Islet of Langerhans (tissue), 1 donor: Measurements from ENCODE around the gene NRCAM.
"Not testable (repeated sequence)": the region's sequence is repeated elsewhere in the genome, so short reads cannot be mapped to it uniquely, and the experiment has no call there.

ENCODE experiments used
- FAIRE-seq: peaks from one replicate; lab custom pipeline; 2011; peaks lifted over from hg19 to GRCh38; lab: Jason Lieb, UNC

Gene NRCAM

DNA sequence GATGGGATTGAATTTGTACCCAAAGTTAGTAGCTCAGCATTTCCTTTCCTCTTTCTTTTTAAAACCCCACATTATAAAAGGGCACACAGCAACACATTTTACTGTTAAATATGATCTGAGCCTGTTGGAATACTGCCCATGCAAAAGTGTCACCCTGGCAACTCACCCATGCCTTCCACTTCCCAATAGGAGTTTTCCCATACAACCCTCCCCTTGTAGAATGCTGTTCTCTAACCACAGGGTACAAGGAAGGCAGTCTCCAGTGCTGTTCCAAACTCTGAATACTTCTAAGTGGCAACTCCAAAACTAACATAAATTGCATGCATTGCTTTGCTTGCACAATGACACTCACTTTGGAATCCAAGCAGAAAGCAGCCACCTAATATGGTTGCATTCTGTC lies 60.8 kb downstream of the NRCAM start:
- no peak for FAIRE-seq

DNA sequence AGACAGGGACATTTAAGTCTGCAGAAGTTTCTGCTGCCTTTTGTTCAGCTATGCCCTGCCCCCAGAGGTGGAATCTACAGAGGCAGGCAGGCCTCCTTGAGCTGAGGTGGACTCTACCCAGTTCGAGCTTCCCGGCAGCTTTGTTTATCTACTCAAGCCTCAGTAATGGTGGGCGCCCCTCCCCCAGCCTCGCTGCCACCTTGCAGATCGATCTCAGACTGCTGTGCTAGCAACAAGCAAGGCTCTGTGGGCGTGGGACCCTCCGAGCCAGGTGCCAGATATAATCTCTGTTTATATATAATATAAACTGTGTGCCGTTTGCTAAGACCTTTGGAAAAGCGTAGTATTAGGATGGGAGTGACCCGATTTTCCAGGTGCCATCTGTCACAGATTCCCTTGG lies 63.1 kb downstream of the NRCAM start:
- FAIRE-seq: not testable (repeated sequence)

DNA sequence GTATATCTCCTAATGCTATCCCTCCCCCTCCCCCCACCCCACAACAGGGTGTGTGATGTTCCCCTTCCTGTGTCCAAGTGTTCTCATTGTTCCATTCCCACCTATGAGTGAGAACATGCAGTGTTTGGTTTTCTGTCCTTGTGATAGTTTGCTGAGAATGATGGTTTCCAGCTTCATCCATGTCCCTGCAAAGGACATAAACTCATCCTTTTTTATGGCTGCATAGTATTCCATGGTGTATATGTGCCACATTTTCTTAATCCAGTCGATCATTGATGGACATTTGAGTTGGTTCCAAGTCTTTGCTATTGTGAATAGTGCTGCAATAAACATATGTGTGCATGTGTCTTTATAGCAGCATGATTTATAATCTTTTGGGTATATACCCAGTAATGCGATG lies 68.5 kb downstream of the NRCAM start:
- FAIRE-seq: not testable (repeated sequence)

DNA sequence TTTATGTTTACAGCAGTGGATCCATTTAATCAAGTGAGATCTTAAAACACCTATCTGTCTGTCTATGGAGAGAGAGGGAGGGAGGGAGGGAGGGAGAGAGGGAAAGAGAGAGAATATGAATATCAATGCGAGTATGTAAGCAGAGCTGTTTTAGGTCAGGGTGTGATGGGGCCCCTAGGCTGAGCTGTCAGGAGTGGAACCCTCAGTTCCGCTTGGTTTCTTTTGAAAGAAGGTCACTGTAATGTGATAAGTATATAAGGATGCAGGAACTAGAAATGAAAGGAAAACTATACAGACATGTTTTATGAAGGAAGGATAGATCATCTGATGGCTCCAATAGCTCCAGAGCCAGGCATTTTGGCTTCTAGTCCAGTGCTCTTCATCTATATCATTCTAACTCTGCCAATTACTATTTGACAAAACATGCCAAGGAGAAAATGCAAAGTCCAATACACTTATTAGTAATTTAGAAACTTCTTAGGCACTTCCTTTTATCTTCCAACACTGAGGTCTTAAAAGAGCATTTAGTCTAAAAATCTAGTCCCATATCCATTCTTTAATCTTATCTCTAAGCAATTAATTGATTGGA lies 70.3 kb downstream of the NRCAM start:
- FAIRE-seq: no peak

DNA sequence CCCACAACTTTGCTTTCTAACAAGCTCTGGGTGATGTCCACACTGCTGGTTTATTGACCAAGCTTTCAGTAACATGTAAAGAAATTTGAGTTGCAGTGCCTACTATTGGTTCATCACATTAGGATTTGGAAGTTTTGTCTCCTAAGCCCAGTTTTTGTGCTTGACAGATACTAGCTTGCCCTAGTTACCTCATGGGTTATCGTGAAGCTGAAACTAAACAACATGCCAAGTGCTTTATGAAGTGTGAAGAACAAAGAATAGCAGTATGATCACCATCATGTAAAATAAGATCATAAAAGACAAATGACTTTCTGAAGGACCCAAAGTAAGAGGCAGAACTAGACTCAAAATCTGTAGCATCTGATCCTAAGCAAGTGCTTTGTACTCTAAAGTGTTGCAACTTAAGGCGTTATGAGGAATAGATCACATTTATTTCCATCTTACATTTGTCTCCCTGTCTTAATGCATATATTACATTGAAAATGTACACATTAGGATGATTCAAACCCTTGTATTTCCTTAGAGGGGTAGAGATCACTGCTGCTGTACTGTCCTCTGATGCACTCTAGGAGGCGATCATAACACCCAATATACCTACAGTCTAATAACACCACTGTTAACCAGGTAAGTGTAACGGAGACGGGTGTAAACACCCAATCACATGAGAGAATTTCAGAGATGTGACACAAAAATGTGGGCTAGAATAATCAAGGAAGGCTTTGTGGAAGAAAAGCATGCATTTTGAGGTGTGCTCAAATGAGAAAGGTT lies 71.3 kb downstream of the NRCAM start:
- FAIRE-seq: no peak

DNA sequence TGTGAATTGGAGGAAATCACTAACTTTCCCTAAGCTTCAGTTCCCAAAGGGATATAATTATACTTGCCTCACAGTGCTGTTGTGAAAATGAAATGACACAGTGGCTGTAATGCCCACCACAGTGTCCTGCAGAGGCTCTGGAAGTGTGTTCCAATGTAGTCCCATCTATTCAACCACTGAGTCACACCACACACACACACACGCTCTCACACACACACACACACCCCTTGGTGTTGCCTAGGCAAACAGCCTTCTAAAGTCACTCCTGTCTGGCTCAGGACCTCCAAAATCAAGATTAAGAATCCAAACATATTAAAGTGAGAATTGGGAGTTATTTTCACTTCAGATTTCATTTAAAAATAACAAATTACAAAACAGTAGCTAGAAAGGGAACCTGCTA lies 73.3 kb downstream of the NRCAM start:
- no peak for FAIRE-seq

DNA sequence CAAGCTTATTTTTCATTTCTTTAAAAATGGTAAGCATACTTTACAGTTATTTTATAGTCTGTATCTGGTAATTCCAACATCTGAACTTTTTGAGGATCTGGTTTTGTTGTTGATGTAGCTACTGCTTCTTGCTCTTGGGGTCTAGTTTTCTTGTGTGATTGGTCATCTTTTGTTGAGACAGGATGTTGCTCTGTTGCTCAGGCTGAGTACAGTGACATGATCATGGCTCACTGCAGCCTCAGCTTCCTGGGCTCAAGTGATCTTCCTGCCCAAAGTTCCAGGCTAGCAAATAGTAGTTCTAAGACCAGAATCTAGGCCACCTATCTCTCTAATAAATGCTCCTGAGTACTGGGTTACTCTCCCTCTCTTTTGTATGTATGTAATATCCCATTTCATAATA lies 75.7 kb downstream of the NRCAM start:
- FAIRE-seq: no peak

DNA sequence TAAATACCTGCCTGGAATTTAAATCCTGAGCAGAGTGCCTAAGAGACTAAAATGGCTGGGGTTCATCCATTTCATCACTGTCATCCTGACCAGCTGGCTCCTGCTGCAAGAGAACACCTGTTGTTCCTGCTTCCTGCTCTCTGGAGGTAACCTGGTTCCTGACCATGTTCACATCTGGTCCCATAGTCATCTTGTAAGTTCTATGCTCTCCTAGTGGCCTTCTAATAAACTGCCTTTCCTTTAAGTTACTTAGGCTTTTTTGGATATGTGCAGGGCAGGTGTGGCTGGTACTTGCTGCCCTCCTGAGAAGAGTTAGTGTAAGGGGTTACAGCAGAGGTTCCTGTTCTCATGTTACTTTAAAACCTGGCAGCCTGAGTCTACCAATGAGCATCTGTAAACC lies 80.0 kb downstream of the NRCAM start:
- FAIRE-seq: no peak

DNA sequence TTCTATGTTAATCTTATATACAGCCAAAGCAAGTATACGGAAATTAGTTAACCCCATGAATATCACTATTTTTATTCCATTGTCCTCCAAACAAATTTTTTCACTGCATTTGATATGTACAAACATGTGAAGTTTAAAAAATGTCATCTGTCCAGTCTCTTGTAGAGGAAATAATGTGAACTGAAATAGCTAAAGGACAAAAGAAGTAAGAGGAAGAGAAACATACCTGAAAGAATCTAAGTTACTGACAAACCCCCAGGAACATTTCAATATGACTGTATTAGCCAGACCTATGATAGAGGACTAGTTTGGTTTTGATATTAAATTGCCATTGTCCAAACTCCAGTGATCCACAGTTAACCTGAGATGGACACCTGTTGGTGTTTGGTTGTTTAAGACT lies 80.6 kb downstream of the NRCAM start:
- no peak for FAIRE-seq

DNA sequence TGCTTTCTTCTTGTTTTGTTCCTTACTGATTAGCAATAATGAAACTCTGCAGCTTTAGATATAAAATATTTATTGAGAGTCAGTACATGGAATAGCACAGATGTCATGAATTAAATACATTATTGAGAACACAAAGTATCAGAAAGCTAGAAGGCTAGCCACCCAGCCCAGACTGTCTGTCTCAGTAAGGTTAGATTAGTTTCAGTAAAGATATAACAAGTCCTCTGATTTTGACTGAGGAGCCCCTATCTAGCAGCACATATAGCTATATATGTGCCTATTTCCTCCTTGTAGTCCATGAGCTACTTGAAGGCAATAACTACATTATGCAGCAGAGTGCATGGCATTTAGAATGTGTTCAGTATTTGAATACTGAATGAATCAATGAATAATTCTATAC lies 81.3 kb downstream of the NRCAM start:
- no peak for FAIRE-seq

DNA sequence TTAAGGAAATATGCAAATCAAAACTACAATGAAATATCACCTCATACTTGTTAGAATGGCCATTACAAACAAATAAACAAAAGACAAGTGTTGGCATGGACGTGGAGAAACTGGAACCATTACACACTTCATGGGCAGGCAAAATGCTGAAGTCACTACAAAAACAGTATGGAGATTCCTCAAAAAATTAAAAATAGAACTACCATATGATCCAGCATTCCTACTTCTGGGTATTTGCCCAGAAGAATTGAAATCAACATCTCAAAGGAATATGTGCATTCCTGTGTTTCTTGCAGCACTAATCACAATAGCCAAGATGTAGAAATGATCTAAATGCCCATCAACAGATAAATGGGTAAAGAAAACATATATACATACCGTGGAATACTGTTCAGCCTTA lies 83.6 kb downstream of the NRCAM start:
- FAIRE-seq: no peak

DNA sequence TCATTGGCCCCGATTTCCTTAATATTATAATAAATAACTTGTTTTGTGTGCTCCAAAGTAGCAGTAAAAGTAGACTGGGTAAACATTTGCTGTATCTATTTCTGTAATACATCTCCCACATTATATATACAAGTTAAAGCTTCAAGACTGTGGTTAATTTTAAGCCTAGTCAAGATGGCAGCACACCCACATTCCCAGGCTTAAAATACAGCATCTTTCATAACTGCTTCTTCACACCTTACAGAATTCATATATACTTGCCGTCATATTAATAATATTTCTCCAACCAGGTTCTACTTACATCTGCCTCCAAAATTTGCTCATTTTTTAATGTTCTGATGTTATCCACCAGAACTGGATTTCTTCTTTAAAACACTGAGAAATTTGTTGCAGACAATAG lies 85.6 kb downstream of the NRCAM start:
- FAIRE-seq: no peak

DNA sequence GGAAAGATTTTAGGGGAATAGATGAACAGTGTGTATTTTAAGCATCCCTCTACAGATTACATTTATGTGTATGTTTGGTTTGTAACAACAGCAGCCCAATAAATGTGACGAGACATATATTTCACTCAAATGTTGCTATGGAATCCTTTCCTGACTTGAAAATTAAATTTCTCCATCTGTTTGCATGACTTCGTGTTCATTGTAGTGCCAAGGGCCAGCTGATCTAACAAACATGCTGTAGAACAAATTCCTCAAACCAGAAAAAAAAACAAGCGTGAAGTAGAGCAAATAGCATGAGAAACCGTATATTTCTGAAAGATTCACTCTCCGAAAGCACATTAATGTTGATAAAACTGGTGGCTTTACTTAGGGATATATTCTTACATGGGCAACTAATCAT lies 87.8 kb downstream of the NRCAM start:
- FAIRE-seq: peak; percentile 55

DNA sequence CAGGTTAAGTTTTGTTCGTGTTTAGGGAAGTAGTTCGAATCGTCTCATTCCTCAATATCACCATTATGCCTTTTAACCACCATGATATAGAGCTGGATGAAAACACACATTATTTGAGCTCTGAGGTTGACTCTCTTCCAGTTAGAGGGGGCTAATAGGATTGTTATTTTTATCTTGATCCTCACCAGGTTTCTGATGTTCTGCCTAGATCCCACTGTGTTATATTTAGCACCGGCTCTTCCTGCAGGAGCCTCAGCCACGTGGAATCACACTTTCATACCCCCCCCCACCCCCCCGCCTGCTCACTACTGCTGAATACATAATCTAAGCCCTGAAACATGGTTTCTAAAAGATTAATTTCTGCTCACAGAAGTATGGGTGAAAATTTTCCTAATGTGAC lies 88.3 kb downstream of the NRCAM start:
- FAIRE-seq: peak; percentile 5

DNA sequence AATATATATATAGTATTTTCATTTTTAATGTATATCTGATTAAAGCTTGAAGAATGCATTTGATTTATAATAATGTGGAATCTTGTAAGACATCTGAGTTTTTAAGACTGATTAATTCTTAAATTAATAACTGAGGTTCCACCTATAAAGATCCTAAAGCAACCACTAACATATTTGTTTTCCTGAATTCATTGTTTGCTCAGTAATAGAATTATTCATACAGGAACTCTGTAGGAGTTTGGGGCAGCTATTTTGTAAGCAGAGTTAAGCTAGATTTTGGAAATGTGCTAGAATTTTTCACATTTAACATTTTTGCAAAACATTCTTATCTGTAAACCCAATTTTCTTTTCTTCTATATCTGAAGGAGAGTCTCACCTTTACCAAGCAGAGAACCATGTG lies 88.9 kb downstream of the NRCAM start:
- FAIRE-seq: no peak

DNA sequence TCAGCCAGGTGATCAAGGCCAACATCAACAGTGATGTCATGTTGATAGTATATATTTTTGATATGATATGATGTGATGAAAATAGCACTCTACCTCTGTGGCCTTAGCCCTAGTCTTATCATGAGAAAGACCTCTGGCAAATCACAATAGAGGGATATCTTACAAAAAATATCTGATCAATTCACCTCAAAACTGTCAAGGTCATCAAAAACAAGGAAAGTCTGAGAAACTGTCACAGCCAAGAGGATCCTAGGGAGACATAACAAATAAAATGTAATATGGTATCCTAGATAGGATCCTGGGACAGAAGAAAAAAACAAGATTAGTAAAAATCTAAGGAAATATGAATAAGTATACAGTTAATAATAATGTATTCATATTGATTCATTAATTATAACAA lies 92.6 kb downstream of the NRCAM start:
- no peak for FAIRE-seq

DNA sequence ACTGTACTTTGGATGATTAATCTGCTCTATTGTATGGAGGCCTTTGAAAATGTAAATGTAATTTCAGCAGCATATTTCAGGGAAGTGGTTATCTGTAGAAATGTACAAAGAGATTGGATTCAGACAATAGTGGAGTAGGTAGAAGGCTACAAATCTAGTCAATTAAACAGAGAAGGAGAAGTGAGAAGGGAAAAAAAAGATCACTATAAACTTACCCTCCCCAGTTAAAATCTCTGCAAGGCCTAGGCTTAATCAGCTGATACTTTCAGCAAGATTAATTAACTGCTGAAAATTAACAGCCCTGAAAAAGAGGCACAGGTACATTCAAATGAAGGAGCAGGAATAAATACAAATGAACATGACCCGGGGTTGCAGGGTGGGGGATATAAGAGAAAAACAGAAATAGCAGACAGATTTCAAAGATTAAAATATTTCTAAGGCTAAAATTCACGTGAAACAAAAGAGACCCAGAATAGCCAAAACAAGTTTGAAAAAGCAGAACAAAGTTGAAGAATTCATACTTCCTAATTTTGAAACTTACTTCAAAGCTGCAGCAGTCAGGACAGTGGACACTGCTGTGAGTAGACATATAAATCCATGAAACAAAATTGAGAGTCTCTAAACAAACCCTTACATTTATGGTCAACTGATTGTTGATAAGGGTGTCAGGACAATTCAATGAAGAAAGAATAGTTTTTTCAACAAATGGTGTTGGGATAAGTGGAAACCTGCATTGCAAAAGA lies 96.0 kb downstream of the NRCAM start:
- no peak for FAIRE-seq

DNA sequence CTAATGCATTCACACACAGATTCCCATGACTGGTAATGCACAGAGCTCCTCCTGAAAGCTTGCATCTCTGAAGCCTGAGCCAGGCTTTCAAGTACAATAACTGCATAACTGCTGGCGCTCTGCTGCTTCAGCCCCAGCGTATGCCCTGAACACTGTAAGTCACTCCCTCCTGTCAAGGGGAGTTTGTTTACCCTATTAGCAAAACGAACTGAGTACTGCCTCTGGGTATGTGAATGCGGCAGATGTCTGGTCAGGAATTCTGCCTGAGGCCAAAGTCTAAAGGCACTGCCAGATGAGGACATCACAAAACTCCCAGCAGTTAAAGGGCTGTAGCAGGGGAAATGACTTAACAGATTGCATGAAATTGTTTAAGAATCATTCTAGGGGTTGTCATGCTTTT lies 97.7 kb downstream of the NRCAM start:
- FAIRE-seq: peak; percentile 95

DNA sequence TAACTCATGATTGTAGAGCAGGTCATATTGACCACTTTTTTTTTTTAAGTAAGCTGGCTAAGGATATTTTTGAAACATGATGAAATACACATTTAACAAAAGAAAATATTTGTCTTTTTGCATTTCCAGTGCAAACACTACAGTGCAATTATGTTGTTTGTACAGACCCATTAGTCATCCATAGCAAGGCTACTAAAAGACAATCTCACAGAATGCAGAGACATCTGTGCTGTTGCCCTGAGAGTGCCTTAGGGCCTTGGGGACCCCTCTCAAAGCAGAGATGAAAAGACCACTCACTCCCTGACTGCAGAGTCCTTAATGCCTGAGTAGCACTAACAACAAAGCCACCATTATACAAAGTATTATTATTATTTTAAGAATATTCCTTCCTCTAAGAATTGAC lies 104.5 kb downstream of the NRCAM start:
- peak; percentile 100 for FAIRE-seq

DNA sequence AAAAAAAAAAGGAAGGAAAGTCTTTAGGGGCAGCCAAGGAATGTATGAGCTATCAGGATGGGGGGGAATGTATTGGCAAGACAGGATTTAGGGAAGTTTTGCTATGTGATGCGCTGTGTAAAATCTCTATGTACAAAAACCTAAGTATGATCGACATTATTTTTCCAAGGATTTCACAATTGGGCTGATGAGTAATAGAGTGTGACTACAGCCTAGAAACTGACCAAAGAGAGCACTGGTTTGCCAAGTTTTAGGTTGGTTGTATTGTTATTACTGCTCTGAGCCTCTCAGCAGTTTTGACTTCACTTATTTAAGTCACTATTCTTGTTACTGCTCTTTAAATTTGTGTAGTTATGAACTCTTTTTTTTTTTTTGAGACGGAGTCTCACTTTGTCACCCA lies 107.3 kb downstream of the NRCAM start:
- no peak for FAIRE-seq

DNA sequence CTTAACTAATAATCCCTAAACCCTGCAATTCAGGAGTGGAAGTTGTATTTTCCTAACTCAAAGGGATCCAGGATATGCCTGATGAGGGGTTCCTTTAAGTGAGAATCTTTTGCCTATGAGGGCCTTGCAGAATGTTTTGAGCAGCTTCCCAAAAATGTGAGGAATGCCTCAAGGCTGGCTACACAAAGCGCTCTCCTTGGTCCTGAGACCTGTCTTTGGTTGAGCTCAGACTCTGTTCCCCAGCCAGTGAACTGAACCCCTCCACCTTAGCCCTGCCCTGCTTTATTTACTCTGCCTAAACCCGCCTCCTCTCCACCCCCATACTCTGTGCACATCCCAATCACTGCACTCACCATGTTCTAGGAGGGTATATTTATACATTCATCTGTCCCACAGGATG lies 108.6 kb downstream of the NRCAM start:
- no peak for FAIRE-seq

DNA sequence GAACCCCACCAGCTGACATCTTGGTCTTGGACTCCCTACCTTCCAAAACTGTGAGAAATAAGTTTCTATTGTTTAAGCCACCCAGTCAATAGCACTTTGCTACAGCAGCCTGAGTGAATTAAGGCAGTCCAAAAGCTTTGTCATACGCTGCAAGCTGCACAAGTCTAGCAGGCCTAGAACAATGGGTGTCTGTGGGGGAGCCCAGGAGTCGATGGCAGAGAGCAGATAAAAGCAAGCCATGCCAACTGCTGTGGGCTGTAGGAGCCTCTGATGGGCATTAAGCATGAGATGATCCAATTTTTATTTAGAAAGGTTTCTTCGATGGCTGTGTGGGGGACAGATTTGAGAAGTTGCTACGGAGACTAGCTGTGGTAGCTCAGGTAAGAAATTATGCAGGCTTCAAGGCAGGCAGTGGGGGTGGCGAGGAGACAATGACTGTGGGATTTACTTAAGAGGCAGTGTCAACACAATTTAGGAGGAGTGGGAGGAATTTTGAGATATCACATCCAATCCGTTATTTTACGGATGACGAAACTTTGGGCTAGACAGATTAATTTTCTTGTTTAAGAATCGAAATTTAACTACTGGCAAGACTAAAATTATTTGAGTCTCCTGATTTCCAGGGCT lies 110.4 kb downstream of the NRCAM start:
- no peak for FAIRE-seq

DNA sequence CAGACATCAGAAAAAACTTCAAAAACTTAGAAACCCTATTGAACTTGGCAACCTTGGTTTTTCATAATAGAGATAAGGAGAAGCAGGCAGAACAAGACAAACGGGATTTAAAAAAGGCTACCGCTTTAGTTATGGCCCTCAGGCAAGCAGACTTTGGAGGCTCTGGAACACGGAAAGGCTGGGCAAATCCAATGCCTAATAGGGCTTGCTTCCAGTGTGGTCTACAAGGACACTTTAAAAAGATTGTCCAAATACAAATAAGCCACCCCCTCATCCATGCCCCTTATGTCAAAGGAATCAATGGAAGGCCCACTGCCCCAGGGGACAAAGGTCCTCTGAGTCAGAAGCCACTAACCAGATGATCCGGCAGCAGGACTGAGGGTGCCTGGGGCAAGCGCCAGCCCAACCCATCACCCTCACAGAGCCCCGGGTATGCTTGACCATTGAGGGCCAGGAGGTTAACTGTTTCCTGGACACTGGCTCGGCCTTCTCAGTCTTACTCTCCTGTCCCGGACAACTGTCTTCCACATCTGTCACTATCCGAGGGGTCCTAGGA lies 115.3 kb downstream of the NRCAM start:
- no peak for FAIRE-seq
